HG03342 (cell line): Measurements from ENCODE around the gene CCDC61.

ENCODE experiments used
- ATAC-seq: cut with Tn5 transposase; IDR thresholded peaks from one replicate; pipeline ENCODE4 v1.9.1; 2021; ENCODE audit warnings: mild to moderate bottlenecking, moderate library complexity; ENCODE audit not compliant: unreplicated experiment

The CCDC61 gene

DNA sequence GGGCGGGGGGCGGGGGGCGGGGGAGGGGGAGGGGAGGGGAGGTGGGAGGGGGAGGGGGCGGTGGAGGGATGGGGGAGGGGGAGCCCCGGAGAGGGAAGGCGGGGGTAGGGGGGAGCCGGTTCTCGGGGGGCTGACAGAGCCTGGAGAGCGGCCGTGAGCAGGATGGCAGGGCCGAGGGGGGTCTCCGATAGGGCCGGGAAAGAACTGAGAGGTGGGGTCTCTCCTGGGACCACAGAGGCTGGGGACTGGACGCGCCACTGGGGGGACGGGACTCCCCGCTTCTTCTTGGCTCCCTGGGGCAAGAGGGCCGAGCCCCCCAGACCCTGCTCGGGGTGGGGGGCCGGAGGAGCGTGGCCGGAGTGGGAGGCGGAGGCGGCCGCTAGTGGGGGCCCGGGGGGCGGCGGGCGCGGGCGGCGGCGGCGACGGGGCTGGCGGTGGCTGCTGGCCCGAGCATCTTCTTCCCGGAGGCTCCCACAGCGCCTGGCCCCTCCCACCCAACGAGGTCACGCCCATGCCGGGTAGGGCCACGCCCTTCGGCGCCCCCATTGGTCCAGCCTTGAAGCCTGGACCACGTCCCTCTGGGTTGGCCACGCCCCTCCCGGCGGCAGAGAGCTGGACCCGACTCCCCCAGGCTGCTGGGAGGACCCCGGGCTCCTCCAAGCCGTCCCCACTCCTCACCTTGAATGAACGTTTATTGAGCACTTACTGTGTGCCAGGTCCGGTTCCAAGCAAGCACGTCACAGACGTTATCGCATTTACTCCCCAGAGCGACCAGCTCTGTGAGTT, 21.5 kb upstream of the CCDC61 start, which contains the start of gene NOVA2:
Gene NOVA2, minus strand, starts transcription at position 313 of the 786 bp plus-strand sequence. CDS start 514 bp downstream, outside the sequence.
- ATAC-seq: no peak

DNA sequence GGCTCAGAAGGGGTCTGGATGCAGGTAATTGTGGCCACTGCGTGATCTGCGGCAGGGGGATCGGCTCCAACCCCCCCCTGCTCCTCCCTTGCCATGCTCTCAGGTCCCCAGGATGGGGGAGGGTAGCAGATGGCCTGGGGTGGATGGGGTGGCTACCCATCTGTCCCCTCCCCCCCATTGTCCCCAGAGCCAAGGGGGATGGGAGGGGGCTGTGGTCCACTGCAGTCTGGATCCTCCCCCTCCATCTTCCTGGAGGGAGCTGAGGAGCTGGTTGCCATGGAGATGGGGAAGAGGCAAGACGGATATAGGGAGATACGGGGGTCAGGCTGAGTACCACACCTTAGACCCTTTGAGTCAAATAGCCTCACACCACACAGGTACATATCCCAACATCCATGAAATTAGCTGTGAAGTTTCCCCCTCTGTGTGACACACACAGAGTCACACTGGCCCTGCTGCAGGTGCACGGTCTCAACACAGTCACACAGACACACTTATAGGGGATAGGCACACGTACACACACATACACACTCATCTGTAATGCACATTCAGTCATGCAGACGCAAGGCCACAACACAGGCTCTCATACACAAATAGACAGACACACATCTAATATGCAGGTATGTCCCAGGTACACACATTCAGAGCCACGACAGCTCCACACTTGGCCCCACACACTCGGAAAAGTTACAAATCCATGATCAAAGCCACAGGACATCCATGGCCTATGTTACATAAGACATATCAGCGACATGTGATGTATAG, 19.8 kb upstream of the CCDC61 start:
- no peak for ATAC-seq

DNA sequence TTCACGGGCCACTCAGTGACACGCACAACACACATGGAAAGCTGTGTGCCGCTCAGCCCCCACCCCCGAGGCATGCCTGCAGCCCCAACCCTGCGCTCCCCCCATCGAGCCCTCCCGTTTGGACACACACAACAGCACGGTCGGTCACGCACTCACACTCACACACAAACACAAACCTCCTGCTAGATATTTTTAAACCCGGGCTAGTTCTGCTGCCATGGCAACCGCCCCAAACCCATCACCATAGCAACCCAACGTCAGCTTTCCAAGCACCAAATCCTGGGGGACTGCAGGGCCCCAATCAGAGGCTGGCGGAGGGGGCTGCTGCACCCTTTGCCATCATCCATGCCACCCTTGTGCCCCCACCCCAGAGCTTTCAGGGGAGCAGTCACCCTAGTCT, 19.1 kb upstream of the CCDC61 start:
- no peak for ATAC-seq

DNA sequence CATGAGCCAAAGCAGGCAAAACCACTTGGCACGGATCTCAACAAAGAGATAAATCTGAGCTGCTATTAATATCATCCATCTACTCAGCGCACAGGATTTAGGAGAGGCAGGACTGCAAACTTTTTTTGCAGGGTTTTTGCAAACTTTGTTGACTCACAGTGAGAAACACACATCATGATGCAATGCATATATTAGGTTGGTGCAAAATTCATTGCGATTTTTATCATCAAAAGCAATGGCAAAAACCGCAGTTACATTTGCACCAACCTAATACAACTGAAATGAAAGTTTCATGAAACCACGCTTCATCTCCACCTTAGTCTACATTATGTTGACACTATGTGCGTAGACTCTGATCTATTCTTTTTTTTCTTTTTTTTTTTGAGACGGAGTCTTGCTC, 17.1 kb upstream of the CCDC61 start:
- ATAC-seq: no peak

DNA sequence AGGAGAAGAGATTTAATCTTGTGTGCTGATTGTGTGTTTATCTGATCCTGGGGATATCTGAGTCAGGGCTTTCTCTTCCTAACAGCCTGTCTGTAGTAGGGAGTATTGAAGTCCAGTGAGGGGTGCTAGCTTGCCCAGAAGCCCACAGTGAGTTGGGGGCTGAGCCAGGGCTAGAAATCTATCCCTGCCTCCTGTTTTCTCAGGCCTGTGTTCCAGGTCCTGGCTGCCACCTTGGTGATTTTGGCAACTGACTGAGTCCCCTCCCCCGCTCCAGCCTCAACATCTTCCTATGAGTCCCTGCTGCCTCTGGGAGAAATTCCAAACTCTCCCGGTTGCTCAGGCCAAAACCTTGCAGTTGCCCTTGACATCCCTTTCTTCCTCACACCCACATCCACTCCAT, 13.9 kb upstream of the CCDC61 start:
- ATAC-seq: no peak

DNA sequence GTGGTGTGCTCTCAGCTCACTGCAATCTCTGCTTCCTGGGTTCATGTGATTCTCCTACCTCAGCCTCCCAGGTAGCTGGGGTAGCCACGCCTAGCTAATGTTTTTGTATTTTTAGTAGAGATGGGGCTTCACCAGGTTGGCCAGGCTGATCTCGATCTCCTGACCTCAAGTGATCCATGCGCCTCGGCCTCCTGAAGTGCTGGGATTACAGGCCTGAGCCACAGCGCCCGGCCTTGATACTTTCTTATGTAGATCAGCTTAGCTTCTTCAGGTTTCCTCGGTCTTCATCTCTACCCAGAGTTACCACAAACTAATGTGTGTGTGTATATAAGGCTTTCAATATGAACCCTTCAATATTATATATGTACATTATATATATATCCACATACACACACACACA, 9.9 kb upstream of the CCDC61 start:
- no peak for ATAC-seq

DNA sequence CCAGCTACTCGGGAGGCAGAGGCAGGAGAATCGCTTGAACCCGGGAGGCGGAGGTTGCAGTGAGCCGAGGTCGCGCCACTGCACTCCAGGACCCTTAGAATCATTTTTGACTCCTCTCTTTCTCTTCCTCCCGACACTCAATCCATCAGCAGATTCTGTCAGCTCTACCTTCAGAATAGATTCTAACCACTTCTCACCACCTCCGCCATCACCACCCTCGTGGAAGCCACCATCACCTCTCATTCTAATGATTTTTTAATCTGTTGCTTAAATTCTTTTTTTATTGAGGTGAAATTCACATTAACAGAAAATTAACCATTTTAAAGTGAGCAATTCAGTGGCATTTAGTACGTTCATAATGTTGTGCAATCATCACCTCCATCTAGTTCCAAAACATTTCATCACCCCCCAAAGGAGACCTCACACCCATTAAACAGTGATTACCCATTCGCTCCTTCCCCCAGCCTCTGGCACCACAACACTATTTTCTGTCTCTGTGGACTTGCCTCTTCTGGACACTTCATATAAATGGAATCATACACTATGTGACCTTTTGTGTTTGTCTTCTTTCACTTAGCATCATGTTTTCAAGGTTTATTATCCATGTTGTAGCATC, 5.0 kb upstream of the CCDC61 start:
- ATAC-seq: no peak

DNA sequence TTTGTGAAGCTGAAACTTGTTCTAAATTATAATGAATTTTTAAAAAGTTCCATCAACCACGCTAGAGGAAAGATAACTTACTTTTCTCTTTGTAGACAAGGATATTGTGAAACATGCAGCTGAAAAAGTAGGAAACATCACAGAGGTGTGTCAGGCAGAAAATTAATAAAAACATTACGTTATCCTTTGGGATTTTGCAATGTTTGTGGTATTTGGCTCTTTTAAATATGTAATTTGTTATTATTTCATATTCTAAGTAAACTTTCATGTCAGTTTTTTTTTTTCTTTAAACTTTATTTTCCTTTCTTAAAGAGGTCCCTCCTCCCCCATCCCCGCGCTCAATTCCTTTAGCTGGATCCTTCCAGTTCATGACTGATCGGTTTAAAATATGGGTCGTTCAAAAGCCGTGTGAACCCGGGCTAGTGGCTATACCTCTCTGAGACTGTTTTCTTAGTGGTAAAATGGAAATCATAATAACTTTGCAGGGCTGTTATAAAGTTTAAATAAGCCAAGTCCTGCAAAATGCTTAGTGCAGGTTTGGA, 740 bp upstream of the CCDC61 start:
- peak; percentile 2 for ATAC-seq

DNA sequence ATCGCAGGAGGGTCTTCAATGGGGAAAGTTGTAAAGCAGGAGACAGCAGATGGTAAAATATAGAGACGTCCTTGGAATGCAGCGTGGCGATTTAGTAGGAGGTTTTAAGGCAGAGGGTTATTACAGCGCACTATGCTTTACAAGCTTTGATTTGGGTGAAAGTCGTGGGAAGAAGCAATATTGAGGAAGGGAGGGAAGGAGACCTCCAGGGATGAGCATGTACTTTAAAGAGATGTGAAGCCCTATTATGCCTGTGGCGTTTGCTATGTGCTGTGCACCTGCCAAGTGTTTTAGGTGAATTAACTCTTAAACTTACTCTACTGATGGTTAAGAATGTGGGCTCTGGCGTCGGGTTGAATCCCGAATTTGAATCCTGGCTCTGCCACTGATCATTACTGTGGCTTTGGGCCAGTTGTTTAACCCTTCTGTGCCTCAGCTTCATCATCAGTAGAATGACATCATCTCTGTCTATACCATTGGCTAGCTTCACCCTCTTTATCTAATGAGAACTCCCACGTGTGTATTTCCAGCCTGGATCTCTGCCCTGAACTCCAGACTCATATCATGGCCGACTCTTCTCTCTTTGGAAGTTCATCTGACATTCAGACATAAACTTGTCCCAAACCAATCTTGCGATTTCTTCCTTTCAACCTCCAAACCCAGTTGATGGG, 583 bp downstream of the CCDC61 start:
- no peak for ATAC-seq

DNA sequence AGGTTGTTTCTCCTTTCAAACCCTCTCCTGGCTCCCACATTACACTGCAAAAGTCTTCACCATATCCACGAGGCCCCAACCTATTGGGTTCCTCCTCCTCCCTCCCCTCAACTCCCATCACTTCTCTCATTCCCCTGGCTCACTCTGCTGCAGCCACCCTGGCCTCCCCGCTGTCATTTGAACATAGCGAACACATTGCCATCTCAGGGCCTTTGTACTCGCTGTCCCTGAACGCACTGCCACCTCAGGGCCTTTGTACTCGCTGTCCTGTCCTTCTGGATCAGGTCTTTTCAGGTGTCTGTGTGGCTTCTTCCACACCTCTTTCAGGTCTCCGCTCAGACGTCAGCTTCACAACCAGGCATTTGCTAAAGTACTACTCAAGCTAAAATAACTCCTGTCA, 1.7 kb downstream of the CCDC61 start:
- no peak for ATAC-seq

DNA sequence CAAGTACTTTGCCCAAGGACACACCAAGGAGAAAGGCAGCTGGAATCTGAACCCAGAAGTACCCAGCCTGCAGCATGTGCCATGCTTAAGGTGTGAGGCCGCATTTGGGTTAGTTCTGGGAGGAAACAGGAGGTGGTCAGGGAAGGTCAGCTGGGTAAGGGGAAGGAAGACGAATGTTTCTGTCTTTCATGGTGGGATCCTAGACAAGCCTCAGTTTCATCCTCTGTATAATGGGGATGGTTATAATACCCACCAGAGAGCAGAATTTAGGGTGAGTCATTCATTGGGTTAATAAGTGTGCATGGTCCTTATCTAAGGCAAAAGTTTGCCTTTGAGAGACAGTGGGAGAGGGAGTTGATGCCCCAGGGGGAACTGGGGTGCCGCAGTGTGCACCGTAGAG, 3.6 kb downstream of the CCDC61 start:
- ATAC-seq: no peak

DNA sequence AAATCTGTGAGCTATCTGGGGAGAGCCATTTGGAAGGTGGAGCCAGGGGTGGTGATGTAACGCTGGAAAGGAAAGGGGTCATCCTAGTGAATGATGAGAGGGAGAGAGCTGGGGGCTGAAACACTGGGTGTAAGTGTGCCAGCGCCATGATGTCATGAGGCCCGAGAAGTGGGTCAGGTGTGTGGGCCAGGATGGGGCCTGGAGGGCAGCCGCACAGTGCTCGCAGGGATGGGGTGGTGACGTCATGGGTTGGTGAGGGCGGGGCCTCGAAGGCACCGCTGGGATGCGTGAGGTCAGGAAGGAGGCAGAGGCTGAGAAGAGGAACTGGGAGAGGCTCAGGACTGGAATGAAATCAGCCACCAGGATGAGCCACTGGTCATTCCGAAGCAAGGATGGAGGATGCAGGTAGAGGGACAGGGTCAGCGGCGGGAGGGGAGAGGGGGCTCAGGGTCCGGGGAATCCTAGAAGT, 4.4 kb downstream of the CCDC61 start:
- ATAC-seq: no peak

DNA sequence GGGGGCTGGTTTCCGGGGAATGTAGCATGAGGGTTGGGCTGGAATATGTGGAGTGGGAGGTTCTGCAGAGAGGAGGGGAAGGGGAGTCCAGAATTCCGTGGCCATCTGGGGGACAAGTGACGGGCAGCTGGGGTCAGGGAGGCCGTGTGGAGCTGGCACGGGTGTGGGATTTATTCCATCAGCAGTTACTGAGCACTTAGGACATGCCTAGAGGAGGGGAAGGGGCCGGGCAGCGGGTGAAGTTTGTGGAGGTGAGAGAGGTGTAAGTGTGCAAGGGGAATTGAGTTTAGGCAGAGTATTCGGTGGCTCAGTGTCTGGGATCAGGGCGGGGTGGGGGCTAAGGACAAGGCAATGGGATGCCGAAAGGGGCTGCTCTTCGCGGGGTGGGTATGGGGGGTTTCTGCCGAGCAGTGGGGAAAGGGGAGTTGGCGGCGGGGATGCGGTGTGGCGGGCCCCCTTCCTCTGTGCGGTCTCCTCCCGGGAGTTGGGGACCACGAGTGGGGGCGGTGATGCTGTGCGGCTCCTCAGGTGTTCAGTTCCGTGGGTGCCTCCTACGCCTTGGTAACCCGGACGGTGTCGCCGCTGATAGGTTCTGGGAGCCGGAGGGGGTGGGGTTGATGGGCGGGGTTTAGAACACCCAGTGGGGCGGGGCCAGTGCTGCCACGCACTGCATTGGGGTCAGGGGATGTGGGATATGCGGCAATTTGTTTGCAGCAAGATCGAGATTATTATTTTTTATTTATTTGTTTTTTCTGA, 5.4 kb downstream of the CCDC61 start:
- no peak for ATAC-seq

DNA sequence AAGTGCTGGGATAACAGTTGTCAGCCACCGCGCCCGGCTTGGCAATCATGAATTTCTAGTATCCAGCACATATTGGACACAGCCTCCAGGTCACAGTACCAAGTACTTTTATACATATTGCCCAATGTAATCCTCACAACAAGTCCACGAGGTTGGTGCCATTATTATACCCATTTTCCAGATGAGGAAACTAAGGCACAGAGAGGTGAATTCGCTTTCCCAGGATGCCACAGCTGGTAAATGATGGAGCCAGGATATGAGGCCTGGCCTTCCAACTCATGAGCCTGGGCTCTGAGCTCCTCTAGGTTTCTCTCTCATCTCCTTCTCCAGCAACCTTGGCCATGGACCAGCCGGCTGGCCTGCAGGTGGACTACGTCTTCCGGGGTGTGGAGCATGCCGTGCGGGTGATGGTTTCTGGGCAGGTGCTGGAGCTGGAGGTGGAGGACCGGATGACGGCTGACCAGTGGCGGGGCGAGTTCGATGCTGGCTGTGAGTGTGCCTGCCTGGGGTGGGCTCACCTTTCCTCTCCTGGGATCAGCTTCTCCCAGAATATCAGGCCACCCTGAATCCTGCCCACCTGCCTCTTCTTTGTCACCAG, 7.5 kb downstream of the CCDC61 start:
- no peak for ATAC-seq

DNA sequence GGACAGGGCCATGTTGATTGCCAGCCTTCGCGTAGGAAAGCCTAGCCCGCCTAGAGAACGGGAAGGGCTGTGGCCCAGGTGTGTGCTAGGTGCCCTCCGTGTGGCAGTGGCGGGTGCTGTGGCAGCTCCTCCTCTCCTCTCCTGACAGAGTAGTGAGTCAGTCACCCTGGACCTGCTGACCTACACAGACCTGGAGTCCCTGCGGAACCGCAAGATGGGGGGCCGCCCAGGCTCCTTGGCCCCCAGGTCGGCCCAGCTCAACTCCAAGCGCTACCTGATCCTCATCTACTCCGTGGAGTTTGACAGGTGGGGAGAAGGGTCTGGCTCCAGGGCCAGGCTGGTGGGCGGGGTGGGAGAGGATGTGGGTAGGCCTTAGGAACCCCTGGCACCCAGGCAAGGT, 11.1 kb downstream of the CCDC61 start:
- ATAC-seq: no peak

DNA sequence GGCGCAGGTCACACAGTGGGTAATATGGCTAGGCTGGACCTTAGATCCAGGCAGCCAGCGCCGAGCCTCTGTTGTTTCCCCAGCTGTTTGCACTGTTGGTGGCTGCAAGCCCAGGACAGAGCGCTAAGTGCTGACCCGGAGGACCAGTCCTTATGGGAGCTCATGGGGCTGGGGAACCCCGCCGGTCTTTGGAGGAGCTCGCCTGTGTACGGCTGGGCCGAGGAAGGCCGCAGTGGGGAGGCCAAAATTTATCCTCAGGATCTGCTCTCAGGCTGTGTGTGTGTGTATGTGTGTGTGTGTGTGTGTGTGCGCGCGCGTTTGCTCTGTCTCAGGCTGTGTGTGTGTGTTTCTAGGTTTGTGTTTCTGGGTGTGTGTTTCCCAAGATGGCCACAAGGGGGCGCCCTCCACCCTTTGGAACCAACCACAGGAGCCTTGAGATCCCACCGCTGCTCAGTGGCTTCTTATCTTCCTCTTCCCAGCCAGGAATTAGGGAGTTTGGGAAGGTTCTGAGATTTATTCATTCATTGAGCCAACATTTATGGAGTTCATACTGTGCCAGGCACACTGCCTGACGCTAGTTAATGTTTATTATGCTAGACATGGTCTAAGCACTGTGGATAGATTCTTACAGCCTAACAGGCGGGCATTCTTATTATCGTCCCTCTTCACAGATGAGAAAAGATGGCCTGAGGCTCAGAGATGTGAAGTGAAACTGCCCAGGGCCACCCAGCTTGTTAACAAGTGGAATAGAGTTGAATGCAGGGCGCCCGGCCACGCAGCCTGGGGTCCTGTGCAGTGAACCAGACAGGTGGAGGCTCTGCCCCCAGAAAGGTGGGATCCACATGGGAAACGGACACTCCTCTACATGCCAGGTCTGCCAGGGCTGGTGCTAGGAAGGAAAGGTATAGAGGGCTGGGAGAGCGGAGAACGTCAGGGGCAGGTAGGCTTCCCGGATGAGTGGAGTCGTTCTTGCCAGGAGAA, 14.6 kb downstream of the CCDC61 start:
- no peak for ATAC-seq

DNA sequence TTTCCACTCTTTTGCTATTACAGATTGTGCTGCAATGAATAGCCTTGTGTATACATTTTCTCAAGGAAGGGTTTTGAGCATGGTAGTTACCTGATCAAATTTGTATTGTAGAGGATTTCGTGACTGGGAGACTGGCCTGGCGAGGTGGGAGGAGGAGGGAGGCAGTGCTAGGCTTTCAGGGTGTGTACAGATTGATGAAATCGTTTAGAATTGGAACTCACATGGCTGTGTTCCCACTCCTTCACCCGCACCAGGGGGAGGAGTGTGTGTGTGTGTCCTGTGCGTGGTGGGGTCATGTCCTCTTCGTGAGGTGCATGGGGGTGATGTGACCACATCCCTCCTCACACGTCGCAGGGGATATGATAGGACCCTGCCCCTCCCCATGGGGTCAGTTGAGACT, 19.3 kb downstream of the CCDC61 start:
- no peak for ATAC-seq

DNA sequence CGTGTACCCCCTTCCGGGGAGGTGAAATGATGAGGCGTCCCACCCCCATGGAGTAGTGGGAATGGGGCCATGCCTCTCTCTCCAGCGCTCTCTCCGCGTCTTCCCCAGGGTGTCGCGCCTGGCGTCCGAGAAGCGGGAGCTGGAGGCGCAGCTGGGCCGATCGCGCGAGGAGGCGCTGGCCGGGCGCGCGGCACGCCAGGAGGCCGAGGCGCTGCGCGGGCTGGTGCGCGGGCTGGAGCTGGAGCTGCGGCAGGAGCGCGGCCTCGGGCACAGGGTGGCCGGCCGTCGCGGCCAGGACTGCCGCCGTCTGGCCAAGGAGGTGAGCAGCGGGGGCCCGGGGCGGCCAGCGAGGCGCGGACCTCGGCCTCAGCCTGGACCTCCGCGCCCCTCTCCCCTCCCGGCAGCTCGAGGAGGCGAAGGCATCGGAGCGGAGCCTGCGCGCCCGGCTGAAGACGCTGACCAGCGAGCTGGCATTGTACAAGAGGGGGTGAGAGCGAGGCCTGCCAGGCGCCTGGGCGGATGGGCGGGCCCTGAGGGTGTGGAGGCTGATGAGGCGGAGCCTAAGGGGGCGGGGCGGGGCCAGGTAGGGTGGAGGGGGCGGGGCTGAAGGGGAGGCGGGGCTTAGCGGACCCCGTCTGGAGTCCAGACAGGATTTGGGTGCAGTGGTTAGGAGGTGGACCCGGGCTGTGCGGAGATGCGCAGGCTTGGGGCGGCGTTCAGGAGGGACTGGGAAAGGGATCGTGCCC, 19.8 kb downstream of the CCDC61 start:
- no peak for ATAC-seq
